ENCODE data around the gene SIRT5. TPM values are rescaled to one million over a fixed set of nuclear protein-coding genes. Genes with fewer than 3 reads are reported as not detected.

Gene SIRT5
- total RNA-seq, 1 experiment from 2014 or later = 13.8 TPM

- Histone ChIP-seq H3K4me1 (ENCODE audit: control insufficient read depth in 1 of 2, insufficient read depth in 2 of 2, low read length in 2 of 2) (no peaks in the 10 kb centered on the region), H3K4me3 (replicated peaks in 1 of 2; ENCODE audit: low read depth in 1 of 2, low read length in 2 of 2) (no peak overlapping the region), H3K27ac (ENCODE audit: low read depth, low read length) (no peak overlapping the region), H3K9me3 (ENCODE audit: control insufficient read depth in 1 of 2, insufficient read depth in 1 of 2, low read depth in 1 of 2, low read length in 2 of 2) (no peaks in the 10 kb centered on the region), H3K4me2 (ENCODE audit: low read length) (no peak overlapping the region), H3K9ac (ENCODE audit: low read length) (no peak overlapping the region), H2AFZ (ENCODE audit: low read depth, low read length, poor library complexity, severe bottlenecking) (no peak overlapping the region), H4K20me1 (ENCODE audit: insufficient read depth) (no peaks in the 10 kb centered on the region), H3K27me3 (ENCODE audit: insufficient read depth, low read length) (no peaks in the 10 kb centered on the region), H3K36me3 (ENCODE audit: control insufficient read depth in 1 of 2, insufficient read depth in 2 of 2, low read length in 2 of 2) (no peaks in the 10 kb centered on the region), H3K79me2 (ENCODE audit: insufficient read depth, low read length) (no peaks in the 10 kb centered on the region), H3K9me2 (ENCODE audit: insufficient read depth) (no peaks in the 10 kb centered on the region)
- ATAC-seq (no peak), DNase-seq (ENCODE audit: low read depth, low spot score) (no peak)
- no TSS peak for BruUV-seq (replicated peaks)
- RAD21 ChIA-PET (ENCODE audit: low non-redundant PET in 1 of 2, low total read pairs in 2 of 2, uncharacterized antibody in 2 of 2, unreplicated experiment in 2 of 2) = no interaction called here
- intact Hi-C loops (cut with micrococcal nuclease) = no loop called here
- POLR2A ChIA-PET = no interaction called here
- TF ChIP-seq MAX (IDR thresholded peaks at IDR 0.05) (no peak), ZFX (IDR thresholded peaks at IDR 0.05) (no peak), CTCF (IDR thresholded peaks at IDR 0.05 in 2 of 3, conservative IDR thresholded peaks at IDR 0.05 in 1 of 3; ENCODE audit: borderline replicate concordance in 1 of 3, insufficient read depth in 1 of 3, low read depth in 2 of 3, low read length in 2 of 3) (no peak), ZBTB33 (IDR thresholded peaks at IDR 0.05; ENCODE audit: extremely low read depth, insufficient replicate concordance, low read length) (no peak)
- CTCF ChIA-PET = no interaction called here
These were observed 12.5 kb downstream of the SIRT5 start for GRCh38 chr6:13586603-13587542.
